ENCODE measurements around the gene EPS15.
A peak's percentile ranks its signal among the peaks of the same experiment; 100 is the strongest.

EPS15 gene

GRCh38 chr1:51340380-51340779 is 178.7 kb downstream of the EPS15 start:
- Histone ChIP-seq H3K27me3 (peaks cover 2 to 27% of the 10 kb centered on the region in 2 donors), H3K36me3 (no peaks in the 10 kb centered on the region), H3K27ac (no peak overlapping the region), H3K9me3 (no peaks in the 10 kb centered on the region), H3K4me1 (peaks cover 0 to 10% (median 8%) of the 10 kb centered on the region in 4 donors), H3K4me3 (no peak overlapping the region)
- DNase-seq: no peak
- TF ChIP-seq CTCF (IDR thresholded peaks at IDR 0.05): no peak
- intact Hi-C loops (cut with DNase I; ENCODE audit: low total_unique reads): no loop called here

DNA sequence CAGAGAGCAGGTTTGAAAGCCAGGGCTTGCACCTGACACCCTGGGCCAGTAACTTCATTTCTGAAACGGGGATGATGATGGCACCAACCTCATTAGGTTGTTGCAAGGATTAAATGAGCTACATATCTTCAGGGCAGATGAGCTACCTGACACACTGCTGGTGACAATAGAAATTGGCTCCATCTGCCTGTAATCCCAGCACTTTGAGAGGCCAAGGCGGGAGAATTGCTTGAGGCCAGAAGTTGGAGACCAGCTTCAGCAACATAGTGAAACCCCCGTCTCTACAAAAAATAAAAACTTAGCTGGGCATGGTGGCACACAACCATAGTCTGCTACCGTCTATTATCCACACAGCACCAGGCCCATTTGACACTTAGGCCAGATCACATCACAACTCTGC is 182.4 kb downstream of the EPS15 start:
- Histone ChIP-seq H3K27me3 (peaks cover 0 to 6% of the 10 kb centered on the region in 2 donors), H3K4me1 (no peaks in the 10 kb centered on the region), H3K4me3 (no peak overlapping the region), H3K9me3 (no peaks in the 10 kb centered on the region), H3K36me3 (no peaks in the 10 kb centered on the region), H3K27ac (no peak overlapping the region)
- no peak for TF ChIP-seq CTCF (IDR thresholded peaks at IDR 0.05)
- no peak for DNase-seq
- intact Hi-C loops (cut with DNase I; ENCODE audit: low total_unique reads): no loop called here

DNA sequence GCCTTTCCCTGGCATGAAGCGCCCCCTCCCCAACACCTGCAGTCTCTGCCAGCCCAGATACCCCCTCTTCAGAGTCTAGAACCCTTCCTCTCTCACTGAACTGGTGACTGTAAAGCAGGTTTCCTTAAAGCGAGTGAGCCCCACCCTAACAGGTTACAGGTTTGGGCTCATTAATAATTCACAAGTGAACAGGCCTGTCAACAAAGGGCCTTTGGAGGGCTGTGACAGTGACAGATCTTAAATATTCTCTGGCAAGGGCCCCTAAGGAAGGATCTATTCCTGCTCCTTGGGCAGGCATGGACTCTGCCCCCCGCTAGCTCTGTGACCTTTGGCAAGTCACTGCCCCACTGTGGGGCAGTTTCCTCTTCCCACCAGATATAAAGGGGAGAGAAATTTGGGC is 183.1 kb downstream of the EPS15 start:
- Histone ChIP-seq H3K36me3 (no peaks in the 10 kb centered on the region), H3K27me3 (peaks cover 0 to 8% of the 10 kb centered on the region in 2 donors), H3K27ac (no peak overlapping the region), H3K4me1 (peaks cover 0 to 5% (median 5%) of the 10 kb centered on the region in 4 donors), H3K4me3 (no peak overlapping the region), H3K9me3 (no peaks in the 10 kb centered on the region)
- intact Hi-C loops (cut with DNase I; ENCODE audit: low total_unique reads): no loop called here
- no peak for DNase-seq
- no peak for TF ChIP-seq CTCF (IDR thresholded peaks at IDR 0.05)

DNA sequence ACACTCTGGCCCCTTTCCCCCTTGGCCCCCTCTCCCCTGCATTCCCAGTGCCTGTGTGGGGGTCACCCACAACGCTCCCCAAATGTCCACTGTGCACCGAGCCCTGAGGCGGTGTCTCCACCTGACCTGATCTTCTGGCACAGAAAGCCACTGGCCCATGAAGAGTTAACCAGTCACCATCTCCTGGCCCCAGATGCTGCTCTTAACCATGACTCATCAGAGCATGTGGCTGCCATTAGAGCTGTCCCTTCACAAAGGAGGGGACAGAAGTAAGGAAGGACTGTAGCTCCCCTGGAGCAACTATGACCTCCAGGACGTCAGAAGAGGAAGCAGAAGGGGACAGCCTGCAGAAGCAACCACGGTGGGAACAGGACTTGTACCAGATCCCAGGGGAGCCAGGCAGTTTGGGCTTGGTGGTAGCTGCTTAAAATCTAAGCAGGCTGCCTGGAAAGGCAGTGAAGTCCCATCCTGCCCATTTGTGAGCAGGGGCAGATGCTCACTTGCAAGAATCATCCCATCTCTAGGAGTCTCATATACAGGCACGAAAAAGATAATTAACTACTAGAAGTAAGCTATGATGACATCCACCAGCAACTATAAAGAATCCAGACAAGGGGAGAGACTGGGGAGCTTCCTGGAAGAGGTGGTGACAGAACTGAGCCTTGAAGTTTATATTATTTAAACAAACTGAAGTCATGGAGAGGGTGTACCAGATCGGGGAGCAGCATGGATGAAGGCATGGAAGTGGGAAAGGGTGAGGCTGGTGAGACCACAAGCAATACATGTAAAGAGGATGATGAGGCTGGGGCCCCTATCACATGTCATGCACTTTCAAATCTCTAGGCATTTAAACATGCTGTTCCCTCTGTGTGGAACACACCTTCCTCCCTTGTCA is 187.6 kb downstream of the EPS15 start:
- peak overlapping the region in 1 of 2 donors; percentile 66 for H3K4me3 ChIP-seq
- H3K4me1 ChIP-seq: peaks cover 0 to 20% (median 17%) of the 10 kb centered on the region in 4 donors
- intact Hi-C loops (cut with DNase I; ENCODE audit: low total_unique reads): no loop called here
- H3K27ac ChIP-seq: no peak overlapping the region
- no peaks in the 10 kb centered on the region for H3K36me3 ChIP-seq
- no peak for DNase-seq
- H3K27me3 ChIP-seq: peaks cover 0 to 6% of the 10 kb centered on the region in 2 donors
- H3K9me3 ChIP-seq: no peaks in the 10 kb centered on the region
- no peak for TF ChIP-seq CTCF (IDR thresholded peaks at IDR 0.05)

- H3K27me3 ChIP-seq: peaks cover 0 to 6% of the 10 kb centered on the region in 2 donors
- no peaks in the 10 kb centered on the region for H3K9me3 ChIP-seq
- no peak for TF ChIP-seq CTCF (IDR thresholded peaks at IDR 0.05)
- no peak for DNase-seq
- intact Hi-C loops (cut with DNase I; ENCODE audit: low total_unique reads): no loop called here
- peaks cover 0 to 20% (median 17%) of the 10 kb centered on the region in 4 donors for H3K4me1 ChIP-seq
- H3K27ac ChIP-seq: no peak within 1 kb of the TSS
- H3K36me3 ChIP-seq: no peaks in the 10 kb centered on the region
- peak within 1 kb of the TSS; percentile 47 to 66 for H3K4me3 ChIP-seq
Observed at GRCh38 chr1:51330331-51331201, 188.5 kb downstream of the EPS15 start, which contains the start of gene TTC39A. TTC39A (minus strand) TSS chr1:51330562; CDS start chr1:51330477, 85 bp downstream.
